ENCODE results near the gene TPH1.

TPH1 gene

DNA sequence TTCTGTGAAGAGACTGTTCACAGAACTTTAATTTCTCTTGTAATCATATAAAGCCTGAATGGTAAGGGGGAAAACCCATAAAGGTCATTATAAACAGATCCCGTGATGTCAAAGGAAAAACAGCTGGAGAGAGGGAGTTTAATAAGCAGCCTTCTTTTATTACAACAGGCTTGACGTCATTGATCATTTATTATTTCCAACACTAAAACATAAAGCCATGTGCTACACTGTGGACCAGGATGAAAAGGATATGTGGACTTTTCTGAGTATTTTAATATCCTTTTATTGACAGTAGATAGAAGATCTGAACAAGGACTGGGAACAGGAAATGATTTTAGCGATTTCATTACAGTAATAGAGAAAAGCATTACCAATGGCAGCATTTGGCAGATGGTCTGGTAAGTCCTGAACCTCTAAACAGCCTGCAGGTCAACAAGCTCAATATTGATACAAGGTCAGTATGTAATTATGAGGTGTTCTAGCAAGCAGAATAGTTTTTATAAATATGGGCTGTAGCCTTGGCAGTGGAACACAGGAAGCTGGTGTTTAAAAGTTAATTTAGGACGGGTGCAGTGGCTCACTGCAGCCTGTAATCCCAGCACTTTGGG lies 25.1 kb upstream of the TPH1 start:
- TF ChIP-seq, protein P1, sequence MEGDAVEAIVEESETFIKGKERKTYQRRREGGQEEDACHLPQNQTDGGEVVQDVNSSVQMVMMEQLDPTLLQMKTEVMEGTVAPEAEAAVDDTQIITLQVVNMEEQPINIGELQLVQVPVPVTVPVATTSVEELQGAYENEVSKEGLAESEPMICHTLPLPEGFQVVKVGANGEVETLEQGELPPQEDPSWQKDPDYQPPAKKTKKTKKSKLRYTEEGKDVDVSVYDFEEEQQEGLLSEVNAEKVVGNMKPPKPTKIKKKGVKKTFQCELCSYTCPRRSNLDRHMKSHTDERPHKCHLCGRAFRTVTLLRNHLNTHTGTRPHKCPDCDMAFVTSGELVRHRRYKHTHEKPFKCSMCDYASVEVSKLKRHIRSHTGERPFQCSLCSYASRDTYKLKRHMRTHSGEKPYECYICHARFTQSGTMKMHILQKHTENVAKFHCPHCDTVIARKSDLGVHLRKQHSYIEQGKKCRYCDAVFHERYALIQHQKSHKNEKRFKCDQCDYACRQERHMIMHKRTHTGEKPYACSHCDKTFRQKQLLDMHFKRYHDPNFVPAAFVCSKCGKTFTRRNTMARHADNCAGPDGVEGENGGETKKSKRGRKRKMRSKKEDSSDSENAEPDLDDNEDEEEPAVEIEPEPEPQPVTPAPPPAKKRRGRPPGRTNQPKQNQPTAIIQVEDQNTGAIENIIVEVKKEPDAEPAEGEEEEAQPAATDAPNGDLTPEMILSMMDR (conservative IDR thresholded peaks at IDR 0.05; ENCODE audit: low read length) = no peak
- TF ChIP-seq EZH2phosphoT487 (IDR thresholded peaks at IDR 0.05; ENCODE audit: borderline replicate concordance) = no peak
- Histone ChIP-seq H3K79me2 (ENCODE audit: insufficient read depth, low read length) (no peaks in the 10 kb centered on the region), H3K4me1 (ENCODE audit: insufficient read depth, low read length, poor library complexity, severe bottlenecking) (no peaks in the 10 kb centered on the region), H3K4me3 (ENCODE audit: low read length, poor library complexity, severe bottlenecking) (no peak overlapping the region), H2AFZ (ENCODE audit: low read length) (no peak overlapping the region), H3K27me3 (ENCODE audit: insufficient read depth, low read length, poor library complexity, severe bottlenecking) (no peaks in the 10 kb centered on the region), H3K9ac (ENCODE audit: low read depth, low read length, poor library complexity, severe bottlenecking) (no peak overlapping the region), H3K36me3 (ENCODE audit: insufficient read depth, low read length) (no peaks in the 10 kb centered on the region), H3F3A (ENCODE audit: low read depth) (no peaks in the 10 kb centered on the region), H4K20me1 (ENCODE audit: insufficient read depth, low read length, poor library complexity, severe bottlenecking) (no peaks in the 10 kb centered on the region), H3K4me2 (ENCODE audit: low read depth, low read length, poor library complexity, severe bottlenecking) (no peak overlapping the region), H3K9me3 (ENCODE audit: insufficient read depth, low read depth, low read length) (no peaks in the 10 kb centered on the region), H3K9me2 (replicated peaks; ENCODE audit: low read depth, low read length) (no peaks in the 10 kb centered on the region)

DNA sequence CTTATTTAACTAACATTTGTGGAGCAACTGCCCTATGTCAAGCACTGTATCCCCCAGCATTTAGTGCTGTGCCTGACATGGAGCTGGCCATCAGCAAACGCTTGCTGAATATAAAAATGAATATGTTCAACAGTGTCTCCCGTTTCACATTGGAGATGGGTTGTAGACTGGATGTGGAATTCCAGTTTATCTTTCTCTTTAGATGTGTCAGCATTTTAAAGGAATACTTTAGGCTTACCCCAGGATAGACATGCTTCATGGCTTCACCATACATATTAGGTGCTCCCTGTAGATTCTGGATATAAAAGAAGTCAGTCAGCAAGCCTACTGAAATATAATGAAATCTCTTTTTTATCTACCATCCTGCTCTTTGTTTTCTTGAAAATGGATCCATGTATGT lies 21.3 kb upstream of the TPH1 start:
- Histone ChIP-seq H3K36me3 (ENCODE audit: insufficient read depth, low read length) (no peaks in the 10 kb centered on the region), H3K4me2 (ENCODE audit: low read depth, low read length, poor library complexity, severe bottlenecking) (no peak overlapping the region), H3F3A (ENCODE audit: low read depth) (no peaks in the 10 kb centered on the region), H3K27me3 (ENCODE audit: insufficient read depth, low read length, poor library complexity, severe bottlenecking) (no peaks in the 10 kb centered on the region), H4K20me1 (ENCODE audit: insufficient read depth, low read length, poor library complexity, severe bottlenecking) (no peaks in the 10 kb centered on the region), H2AFZ (ENCODE audit: low read length) (no peak overlapping the region), H3K4me1 (ENCODE audit: insufficient read depth, low read length, poor library complexity, severe bottlenecking) (no peaks in the 10 kb centered on the region), H3K4me3 (ENCODE audit: low read length, poor library complexity, severe bottlenecking) (no peak overlapping the region), H3K9me3 (ENCODE audit: insufficient read depth, low read depth, low read length) (no peaks in the 10 kb centered on the region), H3K9ac (ENCODE audit: low read depth, low read length, poor library complexity, severe bottlenecking) (no peak overlapping the region), H3K79me2 (ENCODE audit: insufficient read depth, low read length) (no peaks in the 10 kb centered on the region), H3K9me2 (replicated peaks; ENCODE audit: low read depth, low read length) (no peaks in the 10 kb centered on the region)
- no peak for TF ChIP-seq EZH2phosphoT487 (IDR thresholded peaks at IDR 0.05; ENCODE audit: borderline replicate concordance)
- TF ChIP-seq, protein P1 (conservative IDR thresholded peaks at IDR 0.05; ENCODE audit: low read length) = no peak

DNA sequence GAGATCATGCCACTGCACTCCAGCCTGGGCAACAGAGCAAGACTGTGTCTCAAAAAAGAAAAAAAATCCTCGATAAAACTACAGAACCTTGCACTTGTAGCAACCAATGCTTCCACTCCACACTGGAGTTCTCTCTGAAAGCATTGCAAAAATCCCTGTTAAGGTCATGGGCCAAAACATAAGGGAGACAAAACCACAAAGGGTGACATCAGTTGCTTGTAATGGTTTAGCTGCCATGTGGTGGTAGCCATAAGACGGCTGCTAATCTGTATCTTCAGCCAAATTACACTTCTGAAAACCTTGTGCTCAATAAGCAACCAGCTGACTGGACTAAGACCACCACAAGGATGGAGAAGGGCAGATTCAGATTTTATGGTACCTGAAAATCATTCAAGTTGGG lies 20.6 kb upstream of the TPH1 start:
- no peak for TF ChIP-seq EZH2phosphoT487 (IDR thresholded peaks at IDR 0.05; ENCODE audit: borderline replicate concordance)
- TF ChIP-seq, protein P1 (conservative IDR thresholded peaks at IDR 0.05; ENCODE audit: low read length) = no peak
- no peak overlapping the region for H2AFZ ChIP-seq (ENCODE audit: low read length)

More for the DNA sequence above, 20.6 kb upstream of the TPH1 start:
- Histone ChIP-seq H3K4me1 (ENCODE audit: insufficient read depth, low read length, poor library complexity, severe bottlenecking) (no peaks in the 10 kb centered on the region), H3K9me2 (replicated peaks; ENCODE audit: low read depth, low read length) (no peaks in the 10 kb centered on the region), H3K36me3 (ENCODE audit: insufficient read depth, low read length) (no peaks in the 10 kb centered on the region), H3K4me2 (ENCODE audit: low read depth, low read length, poor library complexity, severe bottlenecking) (no peak overlapping the region), H3K9ac (ENCODE audit: low read depth, low read length, poor library complexity, severe bottlenecking) (no peak overlapping the region), H3K9me3 (ENCODE audit: insufficient read depth, low read depth, low read length) (no peaks in the 10 kb centered on the region), H3K4me3 (ENCODE audit: low read length, poor library complexity, severe bottlenecking) (no peak overlapping the region), H4K20me1 (ENCODE audit: insufficient read depth, low read length, poor library complexity, severe bottlenecking) (no peaks in the 10 kb centered on the region), H3K79me2 (ENCODE audit: insufficient read depth, low read length) (no peaks in the 10 kb centered on the region), H3K27me3 (ENCODE audit: insufficient read depth, low read length, poor library complexity, severe bottlenecking) (no peaks in the 10 kb centered on the region), H3F3A (ENCODE audit: low read depth) (no peaks in the 10 kb centered on the region)

All from Loucy (cell line).